Astrocyte (in vitro differentiated cells and primary cell): Measurements from ENCODE around the gene CCDC85A.

Experiments
- CTCF ChIP-seq: IDR thresholded peaks from 2 replicates; pipeline ENCODE4 v1.5.1; 2011; ENCODE audit warnings: low read depth, mild to moderate bottlenecking, inconsistent platforms, low read length, moderate library complexity; ENCODE audit not compliant: insufficient read depth
- EZH2 ChIP-seq: IDR thresholded peaks from 2 replicates; pipeline ENCODE4 v1.6.1; 2012; ENCODE audit warnings: mild to moderate bottlenecking, low read length, inconsistent platforms; ENCODE audit not compliant: insufficient read depth

- TF ChIP-seq CTCF (no peak), EZH2 (no peak)
These were observed 188.4 kb downstream of the CCDC85A start for GRCh38 chr2:56372071-56372656.
